CD4-positive, alpha-beta T cell treated with Interleukin-17A for 1 hour (primary cell): ENCODE results near the gene PLCXD1.
"Not testable (repeated sequence)": the region's sequence is repeated elsewhere in the genome, so short reads cannot be mapped to it uniquely, and the experiment has no call there.

ENCODE experiments used
- DNase-seq: peaks from one replicate; pipeline ENCODE4 v3.0.0-alpha.2; 2020

PLCXD1 gene

GRCh38 chrX:337331-337831 is 56.2 kb downstream of the PLCXD1 start:
- DNase-seq: no peak

GRCh38 chrX:338281-338835 is 57.2 kb downstream of the PLCXD1 start:
- no peak for DNase-seq

GRCh38 chrX:338836-339400 is 57.7 kb downstream of the PLCXD1 start:
- DNase-seq: no peak

DNA sequence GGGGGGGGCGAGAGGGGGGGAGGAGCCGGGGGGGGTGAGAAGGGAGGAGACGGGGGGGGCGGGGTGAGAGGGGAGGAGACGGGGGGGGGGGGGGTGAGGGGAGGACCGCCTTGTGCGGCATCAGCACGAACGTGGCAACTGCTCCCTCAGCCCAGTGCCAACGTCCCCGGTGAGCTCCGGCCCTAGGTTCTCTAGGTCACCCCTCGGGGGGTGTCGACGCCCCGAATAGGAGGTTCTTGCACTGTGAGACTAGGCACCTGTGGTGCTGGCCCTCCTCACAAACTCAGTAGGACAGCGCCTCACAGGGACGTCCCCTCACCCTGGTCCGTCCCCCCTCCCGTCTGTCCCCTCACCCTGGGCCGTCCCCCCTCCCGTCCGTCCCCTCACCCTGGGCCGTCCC is 58.9 kb downstream of the PLCXD1 start:
- DNase-seq: no peak

- DNase-seq: no peak
These were observed 59.7 kb downstream of the PLCXD1 start for GRCh38 chrX:340641-341423.

DNA sequence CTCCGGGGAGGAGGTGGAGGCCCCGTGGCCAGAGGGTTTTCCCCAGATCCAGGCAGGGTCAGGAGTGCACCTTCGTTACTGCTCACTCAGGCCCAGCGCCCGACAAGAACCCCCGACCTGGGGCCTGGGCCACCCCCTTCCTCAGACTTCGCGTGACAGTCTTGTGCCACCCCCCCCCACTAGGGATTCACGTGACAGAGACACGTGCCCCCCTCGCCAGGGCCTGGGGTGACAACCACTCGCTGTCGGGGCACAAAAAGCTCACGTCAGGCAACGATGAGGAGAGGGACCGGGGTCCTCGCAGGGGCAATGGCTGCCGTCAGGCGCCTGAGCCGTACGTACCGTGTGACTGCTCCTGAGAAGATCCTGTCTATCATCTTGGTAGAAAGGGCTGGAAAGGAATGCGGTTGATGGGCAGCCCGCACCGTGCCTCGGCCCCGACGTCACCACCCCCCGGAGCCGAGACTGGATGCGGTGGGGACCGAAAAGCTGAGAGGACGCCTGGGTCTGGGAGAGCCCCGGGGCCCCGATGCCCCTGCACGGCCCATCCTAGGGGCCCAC is 60.4 kb downstream of the PLCXD1 start:
- DNase-seq: no peak

DNA sequence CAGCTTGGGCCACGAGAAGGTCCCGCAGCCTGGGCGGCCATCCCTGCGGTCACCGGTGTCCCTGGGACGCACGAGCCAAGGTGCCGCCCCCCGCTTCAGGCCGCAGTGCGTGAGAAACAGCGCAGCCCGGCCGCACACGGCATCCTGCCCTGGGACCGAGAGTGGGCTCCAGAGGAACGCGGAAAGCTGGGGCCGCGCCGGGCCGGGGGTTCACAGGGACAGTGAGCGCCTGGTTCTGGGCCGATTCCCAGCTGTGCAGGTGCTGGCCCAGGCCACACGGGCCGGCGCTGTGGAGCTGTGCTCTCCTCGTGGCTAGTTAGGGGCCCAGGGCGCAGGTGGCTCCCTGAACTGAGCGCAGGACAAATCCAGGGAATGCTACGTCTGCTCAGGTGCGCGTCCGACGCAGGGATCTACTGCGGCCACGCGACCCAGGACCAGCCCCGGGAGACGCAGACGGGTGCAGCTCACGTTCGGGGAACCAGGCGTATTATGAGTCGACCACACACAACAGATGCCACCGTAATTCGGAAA is 63.3 kb downstream of the PLCXD1 start:
- no peak for DNase-seq

DNA sequence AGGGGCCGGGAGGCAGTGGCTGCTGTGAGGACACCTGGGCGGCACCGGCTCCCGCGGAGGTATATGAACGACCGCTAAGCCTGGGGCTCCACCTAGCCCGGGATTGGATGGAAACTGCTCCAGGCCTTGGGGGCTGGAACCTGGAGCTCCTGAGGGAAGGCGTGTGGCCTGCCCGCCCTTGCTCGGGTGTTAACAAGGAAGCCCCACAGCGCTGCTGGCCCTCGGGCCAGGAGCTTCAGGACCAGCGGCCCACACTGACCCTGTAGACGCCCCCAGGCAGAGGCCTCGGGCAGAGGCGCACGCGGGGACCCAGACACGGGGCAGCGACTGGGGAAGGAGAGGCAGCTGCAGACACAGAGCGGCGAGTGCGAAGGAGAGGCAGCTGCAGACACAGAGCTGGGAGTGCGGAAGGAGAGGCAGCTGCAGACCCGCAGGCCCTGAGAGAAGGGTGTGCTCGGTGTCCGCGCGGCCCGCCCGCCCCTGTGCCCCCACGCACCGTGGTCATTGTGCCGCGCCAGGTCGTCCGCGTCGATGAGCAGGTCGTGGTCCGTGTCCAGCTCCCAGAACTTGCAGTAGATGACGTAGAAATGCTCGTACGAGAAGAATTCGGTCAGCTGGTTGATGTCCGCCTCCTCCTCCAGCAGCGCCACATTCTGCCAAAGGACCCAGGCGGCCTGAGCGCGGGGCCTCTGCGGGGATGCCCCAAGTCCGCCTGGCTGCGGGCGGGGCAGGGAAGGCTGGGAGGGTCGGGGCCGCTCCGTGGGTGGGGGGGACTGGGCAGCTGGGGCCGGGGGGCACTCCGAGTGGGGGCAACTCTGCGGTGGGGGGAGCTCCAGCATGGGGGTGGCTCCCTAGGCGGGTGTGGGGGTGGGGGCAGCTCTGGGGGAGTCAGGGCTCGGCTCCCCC is 64.1 kb downstream of the PLCXD1 start:
- no peak for DNase-seq

GRCh38 chrX:346034-346813 is 65.0 kb downstream of the PLCXD1 start:
- no peak for DNase-seq

- DNase-seq: no peak
These were observed 66.4 kb downstream of the PLCXD1 start for GRCh38 chrX:347351-348117.

GRCh38 chrX:348461-349117 is 67.4 kb downstream of the PLCXD1 start:
- DNase-seq: no peak

DNA sequence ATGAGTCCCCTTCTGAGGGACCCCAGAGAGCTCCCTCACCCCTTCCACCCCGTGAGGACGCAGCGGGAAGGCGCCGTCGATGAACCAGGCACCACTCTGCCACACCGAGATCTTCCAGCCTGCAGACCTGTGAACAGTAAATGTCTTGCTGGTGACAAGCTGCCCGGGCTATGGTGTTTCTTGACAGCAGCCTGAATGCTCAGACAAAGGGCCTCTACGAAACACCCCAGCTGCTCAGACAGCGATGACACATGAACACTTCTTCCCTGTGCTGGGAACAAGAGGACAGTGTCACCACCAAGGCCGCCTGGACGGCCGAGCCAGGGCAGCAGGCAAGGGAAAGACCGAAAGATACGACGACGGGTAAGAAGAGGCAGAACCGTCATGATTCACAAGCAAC is 68.0 kb downstream of the PLCXD1 start:
- no peak for DNase-seq

- DNase-seq: no peak
These were observed 68.5 kb downstream of the PLCXD1 start for GRCh38 chrX:349702-350101.

DNA sequence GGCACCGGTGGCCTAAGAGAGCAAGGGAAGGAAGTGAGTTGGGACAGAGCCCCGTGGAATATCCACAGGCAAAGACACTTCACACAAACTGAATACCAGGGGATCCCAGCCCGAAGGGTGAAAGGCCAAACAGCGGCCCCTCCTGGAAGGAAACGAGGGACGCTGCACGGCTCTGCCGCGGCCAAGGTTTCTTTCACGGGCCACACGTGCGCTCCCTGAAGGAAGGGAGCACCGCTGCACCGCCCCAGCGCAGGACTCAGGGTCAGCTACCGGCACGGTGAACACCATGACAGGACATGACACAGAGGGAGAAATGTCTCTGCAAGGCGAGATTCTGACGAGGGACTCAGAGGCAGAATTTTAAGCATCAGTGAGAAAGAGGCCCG is 69.0 kb downstream of the PLCXD1 start:
- no peak for DNase-seq

- no peak for DNase-seq
These were observed 69.5 kb downstream of the PLCXD1 start for GRCh38 chrX:350534-351323.

- DNase-seq: not testable (repeated sequence)
These were observed 70.1 kb downstream of the PLCXD1 start for GRCh38 chrX:351324-351641.

- no peak for DNase-seq
These were observed 70.6 kb downstream of the PLCXD1 start for GRCh38 chrX:351736-352135.

DNA sequence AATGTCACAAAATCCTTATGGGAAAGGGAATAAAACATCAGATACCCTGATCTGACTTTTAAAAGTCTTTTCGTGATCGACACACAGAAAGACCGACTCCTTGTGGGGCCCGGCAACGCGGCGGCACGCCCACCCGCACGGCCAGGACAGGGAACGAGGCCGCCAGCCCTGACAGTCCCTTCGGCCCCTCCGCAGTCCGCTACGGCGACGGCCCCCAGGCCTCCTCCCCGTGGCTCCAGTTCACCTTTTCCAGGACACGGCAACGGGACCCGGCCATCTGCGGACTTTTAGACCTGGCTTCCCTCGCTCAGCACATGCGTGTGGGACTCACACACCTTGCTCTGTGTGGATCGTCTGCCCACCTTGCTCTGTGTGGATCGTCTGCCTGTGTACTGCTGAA is 71.0 kb downstream of the PLCXD1 start:
- no peak for DNase-seq

DNA sequence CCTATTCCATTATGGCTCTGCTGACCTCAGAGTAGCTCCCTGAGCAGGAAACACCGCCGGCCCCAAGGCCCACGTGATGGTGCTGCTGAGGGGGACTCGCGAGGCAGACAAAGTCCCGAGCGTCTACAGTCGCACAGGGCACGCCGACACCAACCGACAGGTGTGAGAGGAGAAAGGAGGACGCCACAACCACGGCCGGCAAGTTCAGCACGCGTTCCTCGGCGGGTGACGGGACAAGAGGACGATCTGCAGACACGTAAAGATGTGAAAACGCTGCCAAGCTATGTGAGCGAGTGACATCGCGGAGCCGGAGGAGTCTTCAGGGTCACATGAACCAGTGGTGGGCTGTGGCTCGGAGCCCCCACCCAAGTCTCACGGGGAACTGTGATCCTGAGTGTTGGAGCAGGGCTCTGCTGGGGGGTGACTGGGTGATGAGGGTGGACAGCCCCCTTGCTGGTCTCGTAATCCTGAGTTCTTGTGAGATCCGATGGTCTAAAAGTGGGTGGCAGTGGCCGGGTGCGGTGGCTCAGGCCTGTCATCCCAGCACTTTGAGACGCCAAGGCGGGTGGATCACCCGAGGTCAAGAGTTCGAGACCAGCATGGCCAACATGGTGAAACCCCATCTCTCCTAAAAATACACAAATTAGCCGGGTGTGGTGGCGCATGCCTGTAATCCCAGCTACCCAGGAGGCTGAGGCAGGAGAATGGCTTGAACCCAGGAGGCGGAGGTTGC is 71.6 kb downstream of the PLCXD1 start:
- DNase-seq: no peak
